ENCODE data around the gene TTC6. TPM values are rescaled to one million over a fixed set of nuclear protein-coding genes. Genes with fewer than 3 reads are reported as not detected.

TTC6 gene
- polyA plus RNA-seq, 1 donor from 2014 or later = not detected

GRCh38 chr14:37598747-37599506 is 3.5 kb downstream of the TTC6 start:
- H3K4me3 Mint-ChIP-seq = no peak overlapping the region
- H3K9me3 Mint-ChIP-seq = peaks cover 3 to 13% (median 4%) of the 10 kb centered on the region in 3 donors
- H3K27ac Mint-ChIP-seq = peak overlapping the region in 1 of 3 donors; percentile 84
- H3K36me3 Mint-ChIP-seq = peaks cover 1% of the 10 kb centered on the region
- H3K4me1 Mint-ChIP-seq = peaks cover 0 to 7% (median 4%) of the 10 kb centered on the region in 3 donors
- peaks cover 49% of the 10 kb centered on the region for H3K27me3 Mint-ChIP-seq

- Mint-ChIP-seq H3K4me3 (no peak overlapping the region), H3K27me3 (peaks cover 44% of the 10 kb centered on the region), H3K9me3 (peaks cover 3 to 14% (median 4%) of the 10 kb centered on the region in 3 donors), H3K27ac (no peak overlapping the region), H3K36me3 (peaks cover 1% of the 10 kb centered on the region), H3K4me1 (peaks cover 0 to 5% (median 0%) of the 10 kb centered on the region in 3 donors)
These were observed 4.3 kb downstream of the TTC6 start for GRCh38 chr14:37599507-37600368.

- H3K36me3 Mint-ChIP-seq = peaks cover 1% of the 10 kb centered on the region
- peaks cover 0 to 3% (median 0%) of the 10 kb centered on the region in 3 donors for H3K4me1 Mint-ChIP-seq
- peaks cover 3 to 12% (median 6%) of the 10 kb centered on the region in 3 donors for H3K9me3 Mint-ChIP-seq
- H3K27me3 Mint-ChIP-seq = peaks cover 38% of the 10 kb centered on the region
- H3K4me3 Mint-ChIP-seq = no peak overlapping the region
- H3K27ac Mint-ChIP-seq = peak overlapping the region in 1 of 3 donors; percentile 59
These were observed 5.7 kb downstream of the TTC6 start for GRCh38 chr14:37600880-37601741.

- Mint-ChIP-seq H3K36me3 (peaks cover 1% of the 10 kb centered on the region), H3K27ac (no peak overlapping the region), H3K4me3 (no peak overlapping the region), H3K4me1 (no peaks in the 10 kb centered on the region), H3K9me3 (peaks cover 3 to 12% (median 5%) of the 10 kb centered on the region in 3 donors), H3K27me3 (peaks cover 31% of the 10 kb centered on the region)
These were observed 6.4 kb downstream of the TTC6 start for GRCh38 chr14:37601865-37602264.

- Mint-ChIP-seq H3K27ac (no peak overlapping the region), H3K27me3 (peaks cover 23% of the 10 kb centered on the region), H3K36me3 (peaks cover 1% of the 10 kb centered on the region), H3K9me3 (peaks cover 3 to 9% (median 5%) of the 10 kb centered on the region in 3 donors), H3K4me3 (no peak overlapping the region), H3K4me1 (no peaks in the 10 kb centered on the region)
These were observed 7.4 kb downstream of the TTC6 start for GRCh38 chr14:37602605-37603453.

GRCh38 chr14:37603688-37604251 is 8.3 kb downstream of the TTC6 start:
- Mint-ChIP-seq H3K27ac (no peak overlapping the region), H3K4me1 (no peaks in the 10 kb centered on the region), H3K27me3 (peaks cover 17% of the 10 kb centered on the region), H3K4me3 (peak overlapping the region in 1 of 4 donors; percentile 28), H3K36me3 (peaks cover 1% of the 10 kb centered on the region), H3K9me3 (peaks cover 3 to 9% (median 5%) of the 10 kb centered on the region in 3 donors)

GRCh38 chr14:37606678-37607077 is 11.2 kb downstream of the TTC6 start:
- Mint-ChIP-seq H3K36me3 (no peaks in the 10 kb centered on the region), H3K4me1 (no peaks in the 10 kb centered on the region), H3K4me3 (no peak overlapping the region), H3K27me3 (peaks cover 4% of the 10 kb centered on the region), H3K9me3 (peaks cover 6 to 11% (median 9%) of the 10 kb centered on the region in 3 donors), H3K27ac (no peak overlapping the region)

GRCh38 chr14:37608649-37609048 is 13.2 kb downstream of the TTC6 start:
- Mint-ChIP-seq H3K27ac (no peak overlapping the region), H3K4me3 (no peak overlapping the region), H3K36me3 (no peaks in the 10 kb centered on the region), H3K4me1 (no peaks in the 10 kb centered on the region), H3K27me3 (peaks cover 3% of the 10 kb centered on the region), H3K9me3 (peaks cover 8 to 14% (median 9%) of the 10 kb centered on the region in 3 donors)

GRCh38 chr14:37610945-37611523 is 15.6 kb downstream of the TTC6 start:
- Mint-ChIP-seq H3K27me3 (peaks cover 4% of the 10 kb centered on the region), H3K27ac (no peak overlapping the region), H3K4me1 (no peaks in the 10 kb centered on the region), H3K9me3 (peaks cover 15 to 23% (median 19%) of the 10 kb centered on the region in 3 donors), H3K4me3 (no peak overlapping the region), H3K36me3 (no peaks in the 10 kb centered on the region)

GRCh38 chr14:37615582-37616289 is 20.3 kb downstream of the TTC6 start:
- H3K27ac Mint-ChIP-seq = no peak overlapping the region
- no peaks in the 10 kb centered on the region for H3K36me3 Mint-ChIP-seq
- H3K27me3 Mint-ChIP-seq = peaks cover 4% of the 10 kb centered on the region
- H3K9me3 Mint-ChIP-seq = peaks cover 15 to 28% (median 24%) of the 10 kb centered on the region in 3 donors
- no peaks in the 10 kb centered on the region for H3K4me1 Mint-ChIP-seq
- no peak overlapping the region for H3K4me3 Mint-ChIP-seq

- no peak overlapping the region for H3K4me3 Mint-ChIP-seq
- H3K9me3 Mint-ChIP-seq = peaks cover 14 to 26% (median 23%) of the 10 kb centered on the region in 3 donors
These were observed 21.4 kb downstream of the TTC6 start for GRCh38 chr14:37616853-37617252.

GRCh38 chr14:37617864-37618365 is 22.5 kb downstream of the TTC6 start:
- Mint-ChIP-seq H3K27ac (no peak overlapping the region), H3K27me3 (peaks cover 5% of the 10 kb centered on the region), H3K4me1 (no peaks in the 10 kb centered on the region), H3K36me3 (no peaks in the 10 kb centered on the region), H3K4me3 (no peak overlapping the region), H3K9me3 (peaks cover 14 to 23% (median 23%) of the 10 kb centered on the region in 3 donors)

More at GRCh38 chr14:37616853-37617252, 21.4 kb downstream of the TTC6 start:
- Mint-ChIP-seq H3K27me3 (peaks cover 4% of the 10 kb centered on the region), H3K4me1 (no peaks in the 10 kb centered on the region), H3K36me3 (no peaks in the 10 kb centered on the region), H3K27ac (no peak overlapping the region)
